K562 (cell line): ENCODE data around the gene NDUFB5. TPM values are rescaled to one million over a fixed set of nuclear protein-coding genes. Genes with fewer than 3 reads are reported as not detected.
A peak's percentile ranks its signal among the peaks of the same experiment; 100 is the strongest.

ENCODE experiments used
- ATAC-seq: fragments of 200-7000 bp; cut with Tn5 transposase; 3 replicates; pipeline ENCODE4 v1.9.1; 2020; ENCODE audit warnings: moderate library complexity
- Bru-seq: library from RNA; stranded (reverse); fragments of 400-500 nt; gene quantifications from one replicate; lab custom pipeline; 2021; lab: Mats Ljungman, UMichigan
- BruChase-seq, 2 experiments: library from RNA; stranded (reverse); fragments of 400-500 nt; gene quantifications; one replicate each; lab custom pipeline; 2021; lab: Mats Ljungman, UMichigan
- BruUV-seq: library from RNA; stranded (reverse); fragments of 400-500 nt; replicated peaks from 2 replicates; lab custom pipeline; 2021; lab: Mats Ljungman, UMichigan
- CTCF ChIA-PET: fragments of 300-600 bp; formaldehyde crosslinking; extraction: SDS; loops from one replicate; lab custom pipeline; 2021; ENCODE audit warnings: low intra/inter-chr PET ratio; lab: Yijun Ruan, JAX
- POLR2A ChIA-PET: fragments of 300-600, 350-650 bp; sonication (Branson Sonifier 250); formaldehyde crosslinking; extraction: SDS; loops from one replicate; lab custom pipeline; 2021; ENCODE audit warnings: antibody characterized with exemption, inconsistent platforms; lab: Yijun Ruan, JAX
- DNase-seq, 4 experiments: peaks; one replicate each; pipeline versions ENCODE4 v3.0.0 to v3.0.0-alpha.2; 2011 to 2018; ENCODE audit warnings: low spot score in 3 of 4, mixed read lengths in 3 of 4; ENCODE audit errors: extremely low read depth in 1 of 4
- FAIRE-seq: peaks from 2 replicates; lab custom pipeline; 2011; peaks lifted over from hg19 to GRCh38; lab: Jason Lieb, UNC
- H2AFZ ChIP-seq: 2 replicates; pipeline ENCODE4 v1.6.0; 2011; ENCODE audit warnings: low read depth, low read length, control low read depth, inconsistent platforms
- H3K27ac ChIP-seq: fragments of 200-600 bp; 3 replicates; pipeline ENCODE4 v1.8.0; 2011; ENCODE audit warnings: low read depth, mild to moderate bottlenecking, control low read depth, inconsistent platforms, low read length, moderate library complexity, mixed read lengths; ENCODE audit errors: extremely low read depth
- H3K27me3 ChIP-seq, 2 experiments: fragments of 300-600 bp in 1 of 2; 2 replicates in 1 of 2; 3 replicates in 1 of 2; pipeline versions ENCODE4 v1.6.0 to v1.8.0; 2011; ENCODE audit warnings: inconsistent platforms in 2 of 2, low read length in 2 of 2, mild to moderate bottlenecking in 1 of 2, mixed read lengths in 1 of 2, moderate library complexity in 1 of 2; ENCODE audit not compliant: control insufficient read depth in 2 of 2, insufficient read depth in 2 of 2
- H3K36me3 ChIP-seq: fragments of 300-600 bp; 3 replicates; pipeline ENCODE4 v1.8.0; 2011; ENCODE audit warnings: mild to moderate bottlenecking, low read length, inconsistent platforms; ENCODE audit not compliant: control insufficient read depth, insufficient read depth
- H3K4me1 ChIP-seq, 2 experiments: fragments of 200-600 bp in 1 of 2; replicated peaks in 1 of 2; 2 replicates in 1 of 2; 3 replicates in 1 of 2; pipeline versions ENCODE4 v1.5.1 to v1.8.0; 2011; ENCODE audit warnings: inconsistent platforms in 2 of 2, low read length in 2 of 2, mild to moderate bottlenecking in 1 of 2, mixed read lengths in 1 of 2, moderate library complexity in 1 of 2; ENCODE audit not compliant: control insufficient read depth in 2 of 2, insufficient read depth in 2 of 2
- H3K4me2 ChIP-seq: 2 replicates; pipeline ENCODE4 v1.6.1; 2011; ENCODE audit warnings: low read length, control low read depth, inconsistent platforms, mixed read lengths; ENCODE audit not compliant: insufficient read depth
- H3K4me3 ChIP-seq: fragments of 200-600 bp; sonication (generic), shearing (Covaris generic); 2 replicates; pipeline ENCODE4 v1.5.1; 2016; ENCODE audit warnings: control low read depth, inconsistent platforms
- H3K79me2 ChIP-seq: fragments of 200-600 bp; 3 replicates; pipeline ENCODE4 v1.8.0; 2011; ENCODE audit warnings: low read length, inconsistent platforms; ENCODE audit not compliant: control insufficient read depth, insufficient read depth
- H3K9ac ChIP-seq, 2 experiments: 2 replicates each; pipeline versions ENCODE4 v1.6.0 to v1.6.1; 2011; ENCODE audit warnings: low read depth in 2 of 2, low read length in 2 of 2, control low read depth in 1 of 2, inconsistent platforms in 1 of 2, mild to moderate bottlenecking in 1 of 2, mixed read lengths in 1 of 2; ENCODE audit not compliant: insufficient read depth in 1 of 2
- H3K9me1 ChIP-seq: one replicate; pipeline ENCODE4 v1.6.0; 2011; ENCODE audit warnings: inconsistent platforms, mild to moderate bottlenecking, low read length, moderate library complexity; ENCODE audit not compliant: control insufficient read depth, insufficient read depth
- H3K9me3 ChIP-seq: replicated peaks from 2 replicates; pipeline ENCODE4 v1.5.1; 2011; ENCODE audit warnings: low read depth, low read length, inconsistent platforms; ENCODE audit not compliant: control insufficient read depth, insufficient read depth
- H4K20me1 ChIP-seq: replicated peaks from 2 replicates; pipeline ENCODE4 v1.6.1; 2011; ENCODE audit warnings: low read length, inconsistent platforms, mixed read lengths; ENCODE audit not compliant: control insufficient read depth, insufficient read depth
- CSDE1 ChIP-seq, 2 experiments: fragments of 450-650 bp; IDR thresholded peaks; 2 replicates each; pipeline ENCODE4 v1.6.1; 2016; ENCODE audit warnings: mild to moderate bottlenecking in 1 of 2
- ELF1 ChIP-seq: fragments of 200-800 bp; sonication (Bioruptor generic); IDR thresholded peaks from 2 replicates; pipeline ENCODE4 v1.6.1; 2016; ENCODE audit warnings: missing genetic modification characterization, missing compliant biosample characterization
- ERF ChIP-seq: fragments of 450-650 bp; formaldehyde crosslinking; IDR thresholded peaks from 2 replicates; pipeline ENCODE4 v1.4.0; 2020; ENCODE audit warnings: mild to moderate bottlenecking, mixed read lengths
- GATA2 ChIP-seq: sonication (generic); formaldehyde crosslinking; IDR thresholded peaks from 2 replicates; pipeline ENCODE4 v1.4.0; 2020; ENCODE audit warnings: mild to moderate bottlenecking, missing genetic modification reagents
- HDAC3 ChIP-seq: fragments of 450-650 bp; IDR thresholded peaks from 2 replicates; pipeline ENCODE4 v1.6.1; 2018; ENCODE audit warnings: borderline replicate concordance, mild to moderate bottlenecking, moderate library complexity; ENCODE audit not compliant: partially characterized antibody
- KLF10 ChIP-seq: fragments of 250-450 bp; sonication (Bioruptor Pico); IDR thresholded peaks from 2 replicates; pipeline ENCODE4 v1.6.1; 2021; ENCODE audit warnings: matching md5 sums
- LCOR ChIP-seq: sonication (generic); formaldehyde crosslinking; IDR thresholded peaks from 2 replicates; pipeline ENCODE4 v1.8.0; 2022; ENCODE audit warnings: mild to moderate bottlenecking, missing genetic modification reagents
- MCM5 ChIP-seq: fragments of 450-650 bp; IDR thresholded peaks from 2 replicates; pipeline ENCODE4 v1.6.1; 2016; ENCODE audit warnings: low read depth
- RBBP5 ChIP-seq: fragments of 200-600 bp; sonication (generic); IDR thresholded peaks from 2 replicates; pipeline ENCODE4 v1.6.1; 2012; ENCODE audit warnings: borderline replicate concordance, mild to moderate bottlenecking, low read length, control low read depth, inconsistent platforms; ENCODE audit not compliant: insufficient read depth, poor library complexity, severe bottlenecking
- SRSF1 ChIP-seq: fragments of 200-400 bp; formaldehyde crosslinking; IDR thresholded peaks from 2 replicates; pipeline ENCODE4 v1.6.1; 2017; ENCODE audit warnings: mild to moderate bottlenecking, low read depth, low read length, moderate library complexity
- ZNF232 ChIP-seq: sonication (generic); formaldehyde crosslinking; IDR thresholded peaks from 2 replicates; pipeline ENCODE4 v1.8.0; 2022; ENCODE audit warnings: mild to moderate bottlenecking, missing genetic modification reagents
- ZNF707 ChIP-seq: fragments of 250-450 bp; sonication (Bioruptor Pico); conservative IDR thresholded peaks from 2 replicates; pipeline ENCODE4 v1.8.0; 2022; ENCODE audit warnings: inconsistent platforms, mild to moderate bottlenecking, moderate library complexity
- WGBS: fragments of 100-300 bp; shearing (Covaris generic); methylation state at CpG from one replicate; pipeline ENCODE4 v1.1.6; 2016; ENCODE audit warnings: low coverage, mixed read lengths; ENCODE audit not compliant: insufficient coverage; ENCODE audit errors: missing lambda C conversion rate; 5-methylcytosine and 5-hydroxymethylcytosine counted together
- in situ Hi-C: fragments of 300-500 bp; cut with MboI; formaldehyde crosslinking; loops from 4 replicates; pipeline ENCODE4 v1.15.0; 2018; ENCODE audit warnings: inconsistent platforms, mixed read lengths
- intact Hi-C: fragments of 100-400 bp; cut with micrococcal nuclease; formaldehyde crosslinking; loops from 2 replicates; pipeline ENCODE4 v1.14.2; 2022
- long read RNA-seq, 3 experiments: library from polyadenylated mRNA in 2 of 3; library from RNA in 1 of 3; unstranded in 2 of 3; stranded (forward) in 1 of 3; transcript quantifications; one replicate each; pipeline ENCODE4 v2.0.0, GENCODE V29; 2019 to 2022
- polyA minus RNA-seq, 3 experiments: library from RNA; depleted of rRNA, polyadenylated mRNA; stranded (reverse); fragments of >200 nt; gene quantifications; 2 replicates each; pipeline ENCODE4 v1.2.3, GENCODE V29; 2011
- polyA plus RNA-seq, 8 experiments: library from polyadenylated mRNA; depleted of rRNA in 4 of 8; stranded (reverse) in 5 of 8; unstranded in 3 of 8; fragments of >200 nt; fragmentation: Nextera tagmentation in 2 of 8; fragmentation: Illumina TruSeq in 1 of 8; extraction: Ambion mirVana in 2 of 8; extraction: Trizol in 1 of 8; gene quantifications; 2 replicates each; pipeline versions ENCODE4 v1.2.1 to v1.2.3, GENCODE V29; 2011 to 2014; ENCODE audit warnings: inconsistent platforms in 1 of 8, missing spikeins in 1 of 8
- total RNA-seq, 7 experiments: library from RNA; depleted of rRNA in 6 of 7; stranded (reverse); fragments of >200 nt in 6 of 7; fragmentation: Illumina TruSeq in 2 of 7; extraction: Trizol in 2 of 7; gene quantifications; 2 replicates each; pipeline versions ENCODE4 v1.2.1 to v1.2.3, GENCODE V29; 2011 to 2021; ENCODE audit warnings: low replicate concordance in 1 of 7
- TF ChIP-seq, protein P1 (sequence below), 2 experiments: fragments of 150-350 bp in 1 of 2; IDR thresholded peaks; 2 replicates each; pipeline ENCODE4 v1.6.1; 2012 to 2016; ENCODE audit warnings: low read depth in 2 of 2, low read length in 2 of 2, mild to moderate bottlenecking in 1 of 2, moderate library complexity in 1 of 2

Gene NDUFB5
- 26.9 and 87.6 TPM in 2 replicates for total RNA-seq (2011; cell fraction: chromatin; rRNA removed; ENCODE audit: low replicate concordance)
- total RNA-seq (2011; cell fraction: nucleolus; rRNA removed), result 21.4 and 23.0 TPM in 2 replicates
- 51.3 and 81.9 TPM in 2 replicates for total RNA-seq (2011; cell fraction: nucleoplasm; rRNA removed)
- 166 and 172 TPM in 2 replicates for total RNA-seq (2014; rRNA removed)
- total RNA-seq (2014; rRNA removed; fragmentation: Illumina TruSeq; extraction: Trizol), result 207 and 219 TPM in 2 replicates
- 145 and 176 TPM in 2 replicates for total RNA-seq (2015; rRNA removed; fragmentation: Illumina TruSeq; extraction: Trizol)
- 156 and 168 TPM in 2 replicates for total RNA-seq (2021)
- 87.1 and 128 TPM in 2 replicates for polyA plus RNA-seq (2011; rRNA removed)
- 19.9 and 45.0 TPM in 2 replicates for polyA plus RNA-seq (2011; cell fraction: cytosol; rRNA removed)
- 21.4 and 47.7 TPM in 2 replicates for polyA plus RNA-seq (2011; cell fraction: nucleus; rRNA removed)
- polyA plus RNA-seq (2012), result 149 and 163 TPM in 2 replicates
- 147 and 166 TPM in 2 replicates for polyA plus RNA-seq (2014; fragmentation: Illumina TruSeq; extraction: Trizol)
- 100 to 1,000 TPM; 412 to 466 TPM for polyA plus RNA-seq (2014; fragmentation: Nextera tagmentation; extraction: Ambion mirVana)
- 211 and 229 TPM in 2 replicates for polyA plus RNA-seq (2014; rRNA removed)
- 37.0 and 53.9 TPM in 2 replicates for polyA minus RNA-seq (2011; rRNA and poly(A)+ RNA removed)
- polyA minus RNA-seq (2011; cell fraction: cytosol; rRNA and poly(A)+ RNA removed), result 25.7 and 30.2 TPM in 2 replicates
- polyA minus RNA-seq (2011; cell fraction: nucleus; rRNA and poly(A)+ RNA removed), result 10.1 and 18.0 TPM in 2 replicates
- Bru-seq, nascent RNA, result percentile 83 among the genes with signal in this experiment
- BruChase-seq, experiment 1, labeled RNA remaining after a 2-hour chase, result percentile 87 among the genes with signal in this experiment
- BruChase-seq, experiment 2, labeled RNA remaining after a 6-hour chase, result percentile 83 among the genes with signal in this experiment
- long read RNA-seq, experiment 1, full-length matches to known transcripts, result 105 of 128 reads
- long read RNA-seq, experiment 1, partial matches to known transcripts, result 3 of 128 reads
- long read RNA-seq, experiment 1, other reads (novel, unspliced or antisense), result 20 of 128 reads
- long read RNA-seq, experiment 2, full-length matches to known transcripts, result 120 of 176 reads
- long read RNA-seq, experiment 2, partial matches to known transcripts, result 42 of 176 reads
- long read RNA-seq, experiment 2, other reads (novel, unspliced or antisense), result 14 of 176 reads
- long read RNA-seq, experiment 3, full-length matches to known transcripts, result 117 of 127 reads
- long read RNA-seq, experiment 3, partial matches to known transcripts, result 0 of 127 reads
- long read RNA-seq, experiment 3, other reads (novel, unspliced or antisense), result 10 of 127 reads

DNA sequence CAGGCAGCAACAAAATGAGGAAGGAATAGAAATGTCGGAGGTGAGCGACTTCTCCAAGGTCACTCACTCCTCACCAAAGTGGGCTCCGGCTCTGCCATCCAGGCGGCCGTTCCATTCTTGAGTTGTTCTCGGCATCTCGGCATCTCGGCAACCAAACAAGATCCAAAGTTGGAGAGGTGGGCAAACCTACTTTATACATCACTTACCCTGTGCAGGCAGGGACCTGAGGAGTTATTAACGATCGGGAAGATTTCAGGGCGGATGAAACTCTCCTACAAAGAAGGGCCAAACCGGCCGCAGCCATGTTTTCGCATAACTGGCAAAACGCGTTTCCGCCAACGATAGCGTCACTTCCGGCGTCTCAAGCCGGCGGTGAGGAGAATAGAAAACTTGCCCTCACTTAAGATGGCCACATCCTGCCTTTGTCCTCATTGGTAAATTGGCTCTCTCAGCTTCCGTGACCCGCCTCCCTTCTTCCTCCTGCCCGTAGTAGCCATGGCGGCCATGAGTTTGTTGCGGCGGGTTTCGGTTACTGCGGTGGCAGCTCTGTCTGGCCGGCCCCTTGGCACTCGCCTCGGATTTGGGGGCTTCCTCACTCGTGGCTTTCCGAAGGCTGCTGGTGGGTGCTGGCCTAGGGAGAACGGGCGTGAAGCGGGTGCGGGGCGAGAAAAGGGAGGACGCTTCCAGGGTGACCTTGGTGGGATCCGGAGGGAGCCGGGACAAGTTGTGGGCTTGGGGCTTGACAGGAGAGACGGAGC, at the start of gene NDUFB5, which contains the start of gene MRPL47:
Gene NDUFB5 (plus strand): TSS at position 474 of the 758 bp plus-strand sequence. CDS start 22 bp downstream, at position 496.
Gene MRPL47 (minus strand): TSS at position 318 of the 758 bp plus-strand sequence. CDS start 14 bp downstream, at position 304.
- H3K27ac ChIP-seq, result peak within 1 kb of the TSS; percentile 96
- peak within 1 kb of the TSS; percentile 78 for H3K4me3 ChIP-seq
- intact Hi-C loops (no loop called here), in situ Hi-C loops (no loop called here)
- ChIA-PET CTCF (no interaction called here), POLR2A (interaction anchor here (0.7 to 1.4 kb wide), 11 partner anchors 9 to 1656 kb away, joined by 3 to 18 read pairs (median 4); partner anchors contain the start of gene ACTL6A)
- FAIRE-seq, result peak; percentile 99
- no peaks in the 10 kb centered on the region for H4K20me1 ChIP-seq
- H3K36me3 ChIP-seq, result peaks cover 66% of the 10 kb centered on the region
- no peaks in the 10 kb centered on the region for H3K9me3 ChIP-seq
- BruUV-seq, result no TSS peak
- peak; percentile 98 for ATAC-seq
- peak; percentile 87 to 97 (median 91) for DNase-seq
- H3K9me1 ChIP-seq, result no peaks in the 10 kb centered on the region
- H3K9ac ChIP-seq, result peak within 1 kb of the TSS; percentile 100
- WGBS, result under 1% methylated on average over 45 of the region's 45 CpGs
- H3K4me1 ChIP-seq, result peaks cover 10 to 24% of the 10 kb centered on the region in 2 experiments; a peak in 4 of 5 replicates
- H2AFZ ChIP-seq, result peak within 1 kb of the TSS; percentile 89
- peak within 1 kb of the TSS; percentile 100 for H3K4me2 ChIP-seq
- H3K27me3 ChIP-seq, result no peaks in the 10 kb centered on the region
- H3K79me2 ChIP-seq, result peaks cover 85% of the 10 kb centered on the region
- TF ChIP-seq KLF10 (CRISPR knock-in tag) (no peak), LCOR (CRISPR knock-in tag) (peak; percentile 66; the same call in 1 of the 2 replicates), ELF1 (tag) (peak; percentile 86), GATA2 (CRISPR knock-in tag) (no peak), HDAC3 (no peak), CSDE1 (IDR thresholded peaks at IDR 0.05) (peak in 1 of 2 experiments; percentile 61; a peak in 1 of 4 replicates), RBBP5 (peak; percentile 84), ERF (CRISPR knock-in tag) (no peak), MCM5 (no peak), ZNF232 (CRISPR knock-in tag) (no peak; the same call in 1 of the 2 replicates), ZNF707 (CRISPR knock-in tag) (no peak), SRSF1 (no peak)
- TF ChIP-seq, protein P1, sequence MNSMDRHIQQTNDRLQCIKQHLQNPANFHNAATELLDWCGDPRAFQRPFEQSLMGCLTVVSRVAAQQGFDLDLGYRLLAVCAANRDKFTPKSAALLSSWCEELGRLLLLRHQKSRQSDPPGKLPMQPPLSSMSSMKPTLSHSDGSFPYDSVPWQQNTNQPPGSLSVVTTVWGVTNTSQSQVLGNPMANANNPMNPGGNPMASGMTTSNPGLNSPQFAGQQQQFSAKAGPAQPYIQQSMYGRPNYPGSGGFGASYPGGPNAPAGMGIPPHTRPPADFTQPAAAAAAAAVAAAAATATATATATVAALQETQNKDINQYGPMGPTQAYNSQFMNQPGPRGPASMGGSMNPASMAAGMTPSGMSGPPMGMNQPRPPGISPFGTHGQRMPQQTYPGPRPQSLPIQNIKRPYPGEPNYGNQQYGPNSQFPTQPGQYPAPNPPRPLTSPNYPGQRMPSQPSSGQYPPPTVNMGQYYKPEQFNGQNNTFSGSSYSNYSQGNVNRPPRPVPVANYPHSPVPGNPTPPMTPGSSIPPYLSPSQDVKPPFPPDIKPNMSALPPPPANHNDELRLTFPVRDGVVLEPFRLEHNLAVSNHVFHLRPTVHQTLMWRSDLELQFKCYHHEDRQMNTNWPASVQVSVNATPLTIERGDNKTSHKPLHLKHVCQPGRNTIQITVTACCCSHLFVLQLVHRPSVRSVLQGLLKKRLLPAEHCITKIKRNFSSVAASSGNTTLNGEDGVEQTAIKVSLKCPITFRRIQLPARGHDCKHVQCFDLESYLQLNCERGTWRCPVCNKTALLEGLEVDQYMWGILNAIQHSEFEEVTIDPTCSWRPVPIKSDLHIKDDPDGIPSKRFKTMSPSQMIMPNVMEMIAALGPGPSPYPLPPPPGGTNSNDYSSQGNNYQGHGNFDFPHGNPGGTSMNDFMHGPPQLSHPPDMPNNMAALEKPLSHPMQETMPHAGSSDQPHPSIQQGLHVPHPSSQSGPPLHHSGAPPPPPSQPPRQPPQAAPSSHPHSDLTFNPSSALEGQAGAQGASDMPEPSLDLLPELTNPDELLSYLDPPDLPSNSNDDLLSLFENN (IDR thresholded peaks at IDR 0.05; ENCODE audit: low read depth in 2 of 2, low read length in 2 of 2), result no peak
